Posterior vena cava (tissue), 2 donors: Measurements from ENCODE around the gene CSNK1G3. TPM values are rescaled to one million over a fixed set of nuclear protein-coding genes. Genes with fewer than 3 reads are reported as not detected.
"Not testable (repeated sequence)": the region's sequence is repeated elsewhere in the genome, so short reads cannot be mapped to it uniquely, and the experiment has no call there.

Experiments
- DNase-seq: peaks from one replicate; pipeline ENCODE4 v3.0.0-alpha.2; 2020; ENCODE audit warnings: low spot score
- intact Hi-C, 2 donors: fragments of 100-400 bp; cut with DNase I; formaldehyde crosslinking; loops; one replicate each; pipeline versions ENCODE4 v1.14.1 to v1.14.2; 2022 to 2023
- total RNA-seq, 2 donors: library from RNA; stranded (reverse); fragmentation: NEBNext Ultra II Directional; extraction: Animal tissue kit (Norgen Biotek cat#: 25700); gene quantifications; one replicate each; pipeline ENCODE4 v1.2.1, GENCODE V29; 2021
- donor health status: DM: yes; HTN: yes; CAD: no.
- donor health status: DM: yes; HTN: yes; CAD: no.

Gene CSNK1G3
- total RNA-seq, 2 donors from 2014 or later, result 42.9 to 49.8 TPM

DNA sequence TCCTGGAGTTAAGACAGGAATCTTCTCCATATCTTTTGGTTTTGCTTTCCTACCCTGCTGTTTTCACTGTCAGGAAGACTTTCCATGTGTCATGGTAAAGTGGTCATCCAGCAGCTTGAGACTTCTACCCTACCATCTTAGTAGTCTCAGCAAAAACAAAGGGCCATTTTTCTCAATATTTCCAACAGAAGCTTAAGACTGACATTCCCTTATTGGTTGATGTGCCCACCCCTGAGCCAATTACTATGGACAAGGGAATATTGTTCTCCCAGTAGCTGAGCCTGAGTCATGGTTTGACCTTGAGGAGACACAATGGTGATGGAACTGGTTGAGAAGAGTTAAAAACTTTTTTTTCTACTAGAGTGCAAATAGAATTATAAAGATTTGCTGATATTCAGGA lies 105.6 kb downstream of the CSNK1G3 start:
- intact Hi-C loops, result no loop called here
- DNase-seq, result no peak

DNA sequence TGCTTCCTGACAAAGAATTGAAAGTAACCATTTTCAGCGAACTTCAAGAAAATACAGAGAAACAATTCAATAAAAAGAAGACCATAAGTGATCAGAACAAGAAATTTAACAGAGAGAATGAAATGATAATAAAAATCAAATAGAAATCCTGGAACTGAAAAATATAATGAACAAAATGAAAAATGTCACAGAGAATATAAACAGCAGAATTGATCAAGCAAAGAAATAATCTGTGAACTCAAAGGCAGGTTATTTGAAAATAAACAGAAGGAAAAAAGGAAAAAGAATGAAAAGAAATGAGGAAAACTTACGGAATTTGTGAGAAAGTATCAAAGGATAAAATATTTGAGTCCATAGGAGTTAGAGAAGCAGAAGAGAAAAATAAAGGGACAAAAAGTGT lies 114.1 kb downstream of the CSNK1G3 start:
- no peak for DNase-seq
- intact Hi-C loops, result loop anchor here in 1 of 2 donors (10.0 kb wide), 1 partner anchor 1111 kb away; no protein-coding TSS in a partner anchor

DNA sequence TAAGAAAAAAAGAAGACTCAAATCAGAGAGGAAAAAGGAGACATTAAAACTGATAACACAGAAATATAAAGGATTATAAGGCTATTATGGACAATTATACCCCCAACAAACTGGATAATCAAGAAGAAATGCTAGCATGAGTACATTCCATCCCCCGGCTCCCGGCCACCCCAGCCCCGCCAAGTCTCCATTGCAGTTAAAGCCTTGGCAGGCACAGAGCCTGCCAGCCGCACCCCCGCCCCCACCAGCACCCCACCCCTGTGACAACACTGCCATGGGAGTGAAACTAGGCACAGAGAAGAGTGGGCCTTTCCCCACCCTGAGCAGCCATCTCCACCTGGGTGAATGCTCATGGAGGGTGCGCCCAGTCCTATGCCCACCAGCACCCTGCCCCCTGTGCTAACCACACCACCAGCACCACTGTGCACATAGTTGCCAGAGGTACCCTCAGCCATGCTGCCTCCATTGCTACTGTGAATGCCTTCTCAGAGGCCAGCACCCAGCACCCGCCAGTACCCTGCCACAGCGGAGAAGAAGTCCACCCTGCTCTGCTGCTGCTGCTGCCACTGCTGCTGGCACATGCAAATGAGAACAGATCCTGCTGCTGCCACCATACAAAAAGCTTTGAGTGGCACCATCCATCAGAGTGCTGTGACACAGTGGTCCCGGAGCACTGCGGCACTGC lies 117.0 kb downstream of the CSNK1G3 start:
- no peak for DNase-seq
- intact Hi-C loops, result loop anchor here in 1 of 2 donors (10.0 kb wide), 1 partner anchor 1114 kb away; no protein-coding TSS in a partner anchor

DNA sequence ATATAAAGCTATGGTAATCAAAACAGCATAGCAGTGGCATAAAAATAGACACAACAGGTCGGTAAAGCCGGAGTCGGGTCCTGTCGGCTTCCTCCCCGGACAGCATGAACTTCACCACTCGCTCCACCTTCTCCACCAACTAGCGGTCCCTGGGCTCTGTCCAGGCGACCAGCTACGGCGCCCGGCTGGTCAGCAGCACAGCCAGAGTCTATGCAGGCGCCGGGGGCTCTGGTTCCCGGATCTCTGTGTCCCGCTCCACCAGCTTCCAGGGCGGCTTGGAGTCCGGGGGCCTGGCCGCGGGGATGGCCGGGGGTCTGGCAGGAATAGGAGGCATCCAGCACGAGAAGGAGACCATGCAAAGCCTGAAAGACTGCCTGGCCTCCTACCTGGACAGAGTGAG lies 124.0 kb downstream of the CSNK1G3 start:
- DNase-seq, result no peak
- intact Hi-C loops, result no loop called here

DNA sequence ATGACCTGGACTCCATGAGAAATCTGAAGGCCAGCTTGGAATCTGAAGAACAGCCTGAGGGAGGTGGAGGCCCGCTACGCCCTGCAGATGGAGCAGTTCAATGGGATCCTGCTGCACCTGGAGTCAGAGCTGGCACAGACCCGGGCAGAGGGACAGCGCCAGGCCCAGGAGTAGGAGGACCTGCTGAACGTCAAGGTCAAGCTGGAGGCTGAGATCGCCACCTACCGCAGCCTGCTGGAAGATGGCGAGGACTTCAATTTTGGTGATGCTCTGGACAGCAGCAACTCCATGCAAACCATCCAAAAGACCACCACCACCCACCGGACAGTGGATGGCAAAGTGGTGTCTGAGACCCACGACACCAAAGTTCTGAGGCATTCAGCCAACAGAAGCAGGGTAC lies 125.1 kb downstream of the CSNK1G3 start:
- DNase-seq, intact Hi-C loops: not testable (repeated sequence)

DNA sequence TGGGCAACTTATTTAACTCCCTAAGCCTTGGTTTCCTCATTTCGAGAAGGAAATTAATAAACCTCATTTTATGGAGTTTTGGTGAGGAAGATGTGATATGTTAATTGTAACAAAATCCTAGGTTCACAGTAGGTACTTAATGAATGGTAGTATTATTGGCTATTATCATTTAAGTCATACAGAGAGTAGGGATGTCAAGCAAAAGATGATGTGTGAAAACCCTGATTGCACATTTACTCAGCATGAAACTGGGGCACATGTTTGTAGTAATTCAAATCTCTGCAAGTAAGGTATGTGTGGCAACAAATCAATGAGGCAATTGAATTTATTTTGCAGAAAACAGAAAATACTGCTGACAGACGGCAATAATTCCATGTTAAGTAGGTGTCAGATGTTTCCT lies 127.3 kb downstream of the CSNK1G3 start:
- intact Hi-C loops, result no loop called here
- DNase-seq, result no peak

DNA sequence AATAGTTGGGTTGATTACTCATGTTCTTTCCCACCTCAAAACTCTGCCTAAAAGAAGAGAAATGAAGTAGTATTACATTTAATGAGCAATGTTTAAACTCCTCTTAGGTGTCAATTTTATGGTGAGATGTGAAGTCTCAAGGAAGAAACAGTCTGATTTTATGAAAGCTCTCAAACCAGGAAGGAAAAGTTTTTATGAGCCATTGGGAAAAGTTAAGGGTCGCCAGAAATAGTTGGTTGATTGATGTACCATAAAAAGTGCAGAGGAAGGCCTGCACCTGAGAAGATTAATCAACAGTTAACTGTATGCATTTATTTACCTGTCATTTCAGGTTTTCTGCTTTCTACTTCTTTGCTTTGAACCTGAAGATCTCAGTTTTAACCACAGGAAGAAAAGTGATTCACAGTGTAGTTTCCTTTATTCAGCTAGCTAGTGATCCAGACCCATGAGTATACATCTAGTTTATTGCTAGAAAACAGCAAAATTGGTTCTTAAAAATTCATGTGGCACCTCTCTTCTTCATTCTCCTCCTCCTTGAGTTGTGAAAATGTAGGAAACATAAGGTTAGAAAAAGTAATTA lies 133.1 kb downstream of the CSNK1G3 start:
- DNase-seq, result no peak
- intact Hi-C loops, result no loop called here

DNA sequence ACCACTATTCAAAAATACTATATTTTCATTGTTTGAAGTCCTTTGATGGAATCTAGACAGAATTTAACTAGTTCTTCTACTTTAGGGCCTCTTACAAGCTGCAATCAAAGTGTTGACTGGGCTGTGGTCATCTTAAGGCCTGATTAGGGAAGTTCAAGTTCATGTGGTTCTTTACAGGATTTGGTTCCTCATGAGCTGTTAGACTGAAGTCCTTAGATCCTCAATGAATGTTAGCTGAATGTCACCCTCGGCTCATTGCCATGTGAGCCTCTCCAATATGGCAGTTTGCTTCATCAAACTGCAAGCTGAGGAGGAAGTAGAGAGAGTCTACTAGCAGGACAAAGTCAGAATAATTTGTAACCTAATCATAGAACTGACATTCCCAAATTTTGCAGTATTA lies 135.1 kb downstream of the CSNK1G3 start:
- DNase-seq, result no peak
- intact Hi-C loops, result no loop called here

DNA sequence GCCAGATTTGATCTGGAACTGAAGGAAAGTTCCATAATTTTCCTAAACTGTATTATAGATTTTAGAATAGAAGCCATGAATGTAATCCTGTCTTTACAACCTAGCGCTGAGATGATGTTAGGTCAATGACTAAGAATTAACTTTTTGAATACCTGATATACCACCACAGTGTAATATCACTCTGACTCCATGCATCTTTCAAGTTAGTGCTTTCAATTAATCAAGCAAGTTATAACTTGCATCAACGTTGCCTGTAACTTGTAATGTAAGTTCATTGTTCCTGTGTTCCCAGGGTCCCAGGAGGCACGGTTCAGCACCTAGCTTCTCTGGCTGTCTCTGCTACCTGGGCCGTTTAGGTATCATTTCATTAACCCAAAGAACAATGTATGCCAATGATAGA lies 139.3 kb downstream of the CSNK1G3 start:
- DNase-seq, result no peak
- intact Hi-C loops, result no loop called here

DNA sequence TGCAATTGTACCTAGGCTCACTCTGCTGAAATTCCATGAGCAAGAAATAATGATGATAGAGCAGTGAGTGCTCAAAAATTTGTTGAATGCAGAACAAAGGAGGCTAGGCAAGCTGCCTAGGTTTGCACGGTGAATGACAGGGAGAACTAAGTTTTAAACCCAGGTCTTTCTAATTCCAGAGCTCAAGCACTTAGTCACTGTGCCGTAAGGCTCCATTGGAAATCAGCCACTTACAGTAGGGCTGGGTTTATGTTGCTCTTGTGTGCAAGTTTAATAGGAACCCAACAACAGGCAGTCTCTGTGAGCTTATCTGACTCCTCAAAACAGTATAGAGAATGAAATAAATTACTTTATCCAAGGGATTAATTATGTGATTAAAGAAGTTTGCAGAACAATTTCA lies 147.0 kb downstream of the CSNK1G3 start:
- intact Hi-C loops, result no loop called here
- no peak for DNase-seq

DNA sequence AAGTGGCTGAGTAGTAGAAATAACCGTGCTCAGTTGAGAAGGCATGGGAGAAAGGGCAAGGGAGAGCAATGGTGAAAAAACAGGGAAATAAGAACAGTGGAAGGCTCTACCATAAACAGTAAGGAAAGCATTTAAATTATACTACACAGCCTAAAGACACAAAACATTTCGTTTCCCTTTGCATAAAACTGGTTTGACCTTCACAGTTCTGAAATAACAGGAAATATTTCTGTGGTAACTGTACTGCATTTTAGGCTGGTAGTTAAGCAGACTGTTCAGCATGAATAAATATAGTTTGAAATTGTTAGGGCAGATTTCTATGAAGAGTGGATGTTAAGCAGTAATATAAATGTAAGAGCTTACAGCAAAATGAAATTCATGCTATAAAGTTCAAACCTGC lies 147.5 kb downstream of the CSNK1G3 start:
- no peak for DNase-seq
- intact Hi-C loops, result no loop called here

DNA sequence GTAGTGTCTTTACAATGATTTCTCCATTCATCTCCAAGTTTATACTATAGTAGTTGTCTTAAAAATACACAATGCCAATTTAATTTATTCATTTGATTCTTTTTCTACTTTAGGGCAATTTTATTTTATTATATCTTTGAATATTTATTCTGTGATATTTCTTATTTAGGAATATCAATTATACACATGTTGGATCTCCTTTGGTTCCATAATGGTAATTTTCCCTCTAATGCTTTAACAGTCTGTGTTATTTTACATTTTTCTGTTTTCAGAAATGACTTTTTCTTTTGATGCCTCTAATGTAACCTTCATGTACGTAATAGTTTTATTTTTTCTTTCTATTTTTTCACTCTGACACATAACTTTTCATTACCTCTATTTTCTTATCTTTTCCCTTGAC lies 153.0 kb downstream of the CSNK1G3 start:
- no peak for DNase-seq
- intact Hi-C loops, result no loop called here

DNA sequence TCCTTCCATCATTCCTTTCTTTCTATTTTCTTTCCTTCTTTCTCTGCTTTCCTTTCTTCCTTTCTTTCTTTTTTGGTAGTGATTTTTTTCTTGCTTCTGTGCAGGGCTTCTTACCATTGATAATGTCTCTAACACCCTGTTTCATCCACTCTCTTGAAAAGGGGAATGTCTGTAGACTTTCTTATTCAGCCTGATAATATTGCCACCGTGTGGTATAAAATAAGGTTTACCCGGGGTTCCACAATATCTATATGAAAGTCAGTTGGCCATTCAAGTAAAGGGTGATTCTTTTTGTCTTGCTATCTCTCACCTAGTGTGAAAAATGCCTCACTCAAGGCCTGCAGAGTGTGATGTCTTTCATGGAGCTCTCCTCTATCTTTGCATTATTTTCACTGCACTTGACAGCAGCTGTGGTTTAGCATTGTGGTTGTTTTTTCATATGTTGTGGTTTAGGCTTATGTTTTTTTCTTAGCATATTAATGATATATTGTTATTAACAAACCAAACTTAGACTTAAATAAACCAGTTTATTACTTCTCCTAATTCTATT lies 153.9 kb downstream of the CSNK1G3 start:
- intact Hi-C loops, result no loop called here
- DNase-seq, result no peak

Other genes with a start within 250 kb of the CSNK1G3 start
- 10 to 100 TPM; 14.8 to 18.2 TPM for gene CEP120, start 88.8 kb upstream of the CSNK1G3 start, total RNA-seq